Parathyroid adenoma (tissue), 2 donors: ENCODE results near the gene ZNF408.
"Not testable (repeated sequence)": the region's sequence is repeated elsewhere in the genome, so short reads cannot be mapped to it uniquely, and the experiment has no call there.

Experiments
- H2AFZ ChIP-seq: fragments of 300-600 bp; sonication (generic); one replicate; pipeline ENCODE4 v1.7.0; 2017; ENCODE audit warnings: antibody characterized with exemption, mild to moderate bottlenecking
- H3K27ac ChIP-seq: fragments of 300-600 bp; sonication (generic); one replicate; pipeline ENCODE4 v1.7.0; 2017
- H3K27me3 ChIP-seq: fragments of 300-600 bp; sonication (generic); one replicate; pipeline ENCODE4 v1.7.0; 2017; ENCODE audit warnings: low read length; ENCODE audit not compliant: control insufficient read depth, insufficient read depth
- H3K36me3 ChIP-seq: fragments of 300-600 bp; sonication (generic); one replicate; pipeline ENCODE4 v1.7.0; 2017; ENCODE audit warnings: low read length; ENCODE audit not compliant: control insufficient read depth, insufficient read depth
- H3K4me1 ChIP-seq: fragments of 300-600 bp; sonication (generic); one replicate; pipeline ENCODE4 v1.7.0; 2017; ENCODE audit warnings: control low read depth
- H3K4me2 ChIP-seq: fragments of 300-600 bp; sonication (generic); one replicate; pipeline ENCODE4 v1.7.0; 2017; ENCODE audit warnings: low read length
- H3K4me3 ChIP-seq: fragments of 300-600 bp; sonication (generic); one replicate; pipeline ENCODE4 v1.7.0; 2017; ENCODE audit warnings: low read depth, low read length
- H3K79me2 ChIP-seq: fragments of 300-600 bp; sonication (generic); one replicate; pipeline ENCODE4 v1.7.0; 2017; ENCODE audit warnings: control low read depth
- H3K9ac ChIP-seq: fragments of 300-600 bp; sonication (generic); one replicate; pipeline ENCODE4 v1.7.0; 2017; ENCODE audit warnings: mild to moderate bottlenecking
- H3K9me3 ChIP-seq: fragments of 300-600 bp; sonication (generic); one replicate; pipeline ENCODE4 v1.7.0; 2017; ENCODE audit warnings: low read length; ENCODE audit not compliant: control insufficient read depth
- CTCF ChIP-seq: fragments of 300-600 bp; sonication (generic); IDR thresholded peaks from one replicate; pipeline ENCODE4 v1.7.0; 2017; ENCODE audit warnings: antibody characterized with exemption, mild to moderate bottlenecking
- donor health status: primary hyperparathyroidism.

The ZNF408 gene

DNA sequence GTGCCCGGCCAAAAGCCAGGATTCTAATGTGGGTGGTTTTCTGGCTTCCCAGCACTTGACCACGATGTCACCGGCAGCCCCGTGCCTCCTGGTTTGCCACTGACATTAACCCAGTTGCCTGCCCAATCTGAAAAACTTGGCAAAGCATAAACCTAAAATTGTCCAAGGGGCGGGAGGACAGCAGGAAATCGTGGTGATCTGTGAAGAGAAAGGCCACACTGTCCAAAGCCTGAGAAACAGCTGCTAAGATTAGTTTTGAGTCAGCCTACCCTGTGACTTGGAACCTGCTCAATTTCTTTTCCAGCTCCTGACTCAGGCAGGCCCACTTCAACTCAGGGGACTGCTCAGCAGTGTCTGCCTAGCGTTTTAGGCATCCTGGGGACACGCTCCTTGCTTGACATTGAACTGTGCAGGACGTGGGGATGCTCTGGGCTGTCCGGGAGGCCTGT is 10.0 kb downstream of the ZNF408 start:
- Histone ChIP-seq H3K36me3 (no peaks in the 10 kb centered on the region), H3K27me3 (no peaks in the 10 kb centered on the region), H3K4me2 (no peak overlapping the region), H3K9ac (no peak overlapping the region), H3K4me3 (no peak overlapping the region), H2AFZ (no peak overlapping the region), H3K4me1 (no peaks in the 10 kb centered on the region), H3K9me3 (no peaks in the 10 kb centered on the region), H3K27ac (peak overlapping the region; percentile 29), H3K79me2 (no peaks in the 10 kb centered on the region)
- no peak for TF ChIP-seq CTCF

DNA sequence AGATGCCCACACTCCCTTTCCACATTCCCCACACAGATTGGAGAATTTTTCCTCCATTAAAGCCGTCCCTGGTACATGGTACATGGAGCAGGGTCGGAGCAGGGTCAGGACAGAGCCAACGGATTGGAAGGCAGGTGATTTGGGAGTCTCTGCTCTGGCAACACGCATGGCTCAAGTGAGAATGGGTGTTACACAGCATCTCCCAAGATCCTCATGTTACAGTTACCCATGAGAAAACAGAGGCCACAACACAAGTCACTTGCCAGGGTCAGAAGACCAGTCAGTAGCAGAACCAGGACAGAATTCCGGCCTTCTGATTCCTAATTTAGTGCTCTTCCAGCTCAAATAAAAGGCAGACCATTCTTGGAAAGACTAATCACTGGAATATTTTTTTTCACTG is 10.5 kb downstream of the ZNF408 start:
- Histone ChIP-seq H3K36me3 (no peaks in the 10 kb centered on the region), H3K79me2 (no peaks in the 10 kb centered on the region), H3K9me3 (no peaks in the 10 kb centered on the region), H3K4me1 (no peaks in the 10 kb centered on the region), H3K4me3 (no peak overlapping the region), H3K4me2 (no peak overlapping the region), H3K27me3 (no peaks in the 10 kb centered on the region), H2AFZ (no peak overlapping the region), H3K9ac (no peak overlapping the region), H3K27ac (peak overlapping the region; percentile 29)
- no peak for TF ChIP-seq CTCF

GRCh38 chr11:46712874-46713576 is 12.2 kb downstream of the ZNF408 start:
- Histone ChIP-seq H2AFZ (no peak overlapping the region), H3K27ac (no peak overlapping the region), H3K27me3 (no peaks in the 10 kb centered on the region), H3K79me2 (no peaks in the 10 kb centered on the region), H3K4me2 (no peak overlapping the region), H3K4me3 (no peak overlapping the region), H3K9ac (no peak overlapping the region), H3K4me1 (no peaks in the 10 kb centered on the region), H3K9me3 (no peaks in the 10 kb centered on the region), H3K36me3 (no peaks in the 10 kb centered on the region)
- TF ChIP-seq CTCF: no peak

- H3K79me2 ChIP-seq, H3K27ac ChIP-seq, H3K4me1 ChIP-seq, H3K9ac ChIP-seq, H3K4me2 ChIP-seq, H3K9me3 ChIP-seq, H3K36me3 ChIP-seq, H2AFZ ChIP-seq, H3K27me3 ChIP-seq, H3K4me3 ChIP-seq: not testable (repeated sequence)
These were observed 17.0 kb downstream of the ZNF408 start for GRCh38 chr11:46717825-46718154.

GRCh38 chr11:46718155-46719019 is 17.6 kb downstream of the ZNF408 start:
- Histone ChIP-seq H3K9ac (no peak overlapping the region), H3K27me3 (no peaks in the 10 kb centered on the region), H3K9me3 (no peaks in the 10 kb centered on the region), H2AFZ (no peak overlapping the region), H3K79me2 (no peaks in the 10 kb centered on the region), H3K4me1 (no peaks in the 10 kb centered on the region), H3K36me3 (no peaks in the 10 kb centered on the region), H3K4me2 (no peak overlapping the region), H3K27ac (no peak overlapping the region), H3K4me3 (no peak overlapping the region)
- TF ChIP-seq CTCF: no peak
